ENCODE results near the gene SFI1.
"Not testable (repeated sequence)": the region's sequence is repeated elsewhere in the genome, so short reads cannot be mapped to it uniquely, and the experiment has no call there.

DNA sequence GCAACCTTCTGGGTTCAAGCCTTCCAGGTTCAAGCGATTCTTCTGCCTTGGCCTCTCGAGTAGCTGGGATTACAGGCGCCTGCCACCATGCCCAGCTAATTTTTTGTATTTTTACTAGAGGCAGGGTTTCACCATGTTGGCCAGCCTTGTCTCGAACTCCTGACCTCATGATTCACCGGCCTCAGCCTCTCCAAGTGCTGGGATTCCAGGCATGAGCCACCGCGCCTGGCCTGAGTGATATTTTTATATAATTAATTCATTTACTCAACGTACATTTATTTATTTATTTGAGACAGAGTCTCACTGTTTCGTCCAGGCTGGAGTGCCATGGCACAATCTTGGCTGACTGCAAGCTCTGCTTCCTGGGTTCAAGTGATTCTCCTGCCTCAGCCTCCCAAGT lies 62.2 kb downstream of the SFI1 start:
- TF ChIP-seq EZH2phosphoT487 (IDR thresholded peaks at IDR 0.05; ENCODE audit: insufficient read depth, low read depth); EZH2 (IDR thresholded peaks at IDR 0.05; ENCODE audit: insufficient read depth, poor library complexity, severe bottlenecking): not testable (repeated sequence)
